Neural progenitor cell (in vitro differentiated cells): Measurements from ENCODE around the gene NPC2.

Source experiments
- CTCF ChIP-seq: fragments of 200-600 bp; sonication (generic); IDR thresholded peaks from 2 replicates; pipeline ENCODE4 v1.5.1; 2017; ENCODE audit warnings: antibody characterized with exemption, mild to moderate bottlenecking
- EZH2 ChIP-seq: fragments of 200-600 bp; sonication (generic); IDR thresholded peaks from 2 replicates; pipeline ENCODE4 v1.6.1; 2017; ENCODE audit warnings: antibody characterized with exemption, mild to moderate bottlenecking, moderate library complexity
- EZH2phosphoT487 ChIP-seq: fragments of 200-600 bp; sonication (generic); IDR thresholded peaks from 2 replicates; pipeline ENCODE4 v1.6.1; 2017; ENCODE audit warnings: antibody characterized with exemption

- no peak for TF ChIP-seq CTCF
- TF ChIP-seq EZH2: no peak
- no peak for TF ChIP-seq EZH2phosphoT487
These were observed 17.3 kb upstream of the NPC2 start for GRCh38 chr14:74510223-74510931.
